Body of pancreas (tissue), 4 donors: ENCODE results near the gene PNMA6E.

ENCODE experiments used
- POLR2A ChIP-seq, 3 donors: fragments of 450-650 bp; IDR thresholded peaks; one replicate each; pipeline ENCODE4 v1.6.1; 2016; ENCODE audit warnings: antibody characterized with exemption in 3 of 3, mild to moderate bottlenecking in 2 of 3
- TF ChIP-seq, protein P1 (sequence below), 7 experiments: fragments of 450-650 bp in 4 of 7; fragments of 200-600 bp in 3 of 7; sonication (generic) in 3 of 7; IDR thresholded peaks; one replicate each; pipeline ENCODE4 v1.5.1; 2016 to 2019; ENCODE audit warnings: antibody characterized with exemption in 7 of 7

DNA sequence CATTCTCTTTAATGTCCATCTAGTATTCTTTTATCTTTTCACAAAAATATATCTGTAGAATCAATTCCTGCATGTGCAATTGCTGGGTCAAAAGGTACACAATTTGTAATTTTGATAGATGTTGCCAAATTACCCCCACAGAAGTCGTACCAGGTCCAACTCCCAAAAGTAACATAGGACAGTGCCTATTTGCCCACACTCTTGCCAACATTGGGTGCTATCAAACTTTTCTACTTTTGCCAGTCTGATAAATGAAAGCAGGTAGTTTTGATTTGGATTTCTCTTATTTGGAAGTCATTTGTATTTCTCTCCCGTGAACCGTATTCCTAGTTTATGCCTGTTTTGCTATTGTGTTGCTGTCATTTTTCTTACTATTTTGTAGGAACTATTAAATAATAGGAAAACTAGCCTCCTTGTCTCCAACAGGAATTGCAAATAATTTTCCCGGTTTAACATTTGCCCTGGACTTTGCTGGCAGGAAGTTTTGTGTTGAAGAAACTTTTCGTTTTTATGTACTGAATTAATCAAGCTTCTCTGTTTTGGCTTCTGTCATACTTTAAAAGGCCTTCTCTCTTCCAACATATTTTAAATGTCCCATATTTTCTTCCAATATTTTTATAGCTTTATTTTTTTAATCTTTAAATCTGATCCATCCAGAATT is 34.1 kb downstream of the PNMA6E start:
- TF ChIP-seq POLR2A (IDR thresholded peaks at IDR 0.05), result no peak
- TF ChIP-seq, protein P1, sequence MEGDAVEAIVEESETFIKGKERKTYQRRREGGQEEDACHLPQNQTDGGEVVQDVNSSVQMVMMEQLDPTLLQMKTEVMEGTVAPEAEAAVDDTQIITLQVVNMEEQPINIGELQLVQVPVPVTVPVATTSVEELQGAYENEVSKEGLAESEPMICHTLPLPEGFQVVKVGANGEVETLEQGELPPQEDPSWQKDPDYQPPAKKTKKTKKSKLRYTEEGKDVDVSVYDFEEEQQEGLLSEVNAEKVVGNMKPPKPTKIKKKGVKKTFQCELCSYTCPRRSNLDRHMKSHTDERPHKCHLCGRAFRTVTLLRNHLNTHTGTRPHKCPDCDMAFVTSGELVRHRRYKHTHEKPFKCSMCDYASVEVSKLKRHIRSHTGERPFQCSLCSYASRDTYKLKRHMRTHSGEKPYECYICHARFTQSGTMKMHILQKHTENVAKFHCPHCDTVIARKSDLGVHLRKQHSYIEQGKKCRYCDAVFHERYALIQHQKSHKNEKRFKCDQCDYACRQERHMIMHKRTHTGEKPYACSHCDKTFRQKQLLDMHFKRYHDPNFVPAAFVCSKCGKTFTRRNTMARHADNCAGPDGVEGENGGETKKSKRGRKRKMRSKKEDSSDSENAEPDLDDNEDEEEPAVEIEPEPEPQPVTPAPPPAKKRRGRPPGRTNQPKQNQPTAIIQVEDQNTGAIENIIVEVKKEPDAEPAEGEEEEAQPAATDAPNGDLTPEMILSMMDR (IDR thresholded peaks at IDR 0.05), result no peak
